8988T (cell line): Measurements from ENCODE around the gene HS3ST3A1.
"Not testable (repeated sequence)": the region's sequence is repeated elsewhere in the genome, so short reads cannot be mapped to it uniquely, and the experiment has no call there.

ENCODE experiments used
- DNase-seq: peaks from one replicate; pipeline ENCODE4 v3.0.0; 2011

The HS3ST3A1 gene

DNA sequence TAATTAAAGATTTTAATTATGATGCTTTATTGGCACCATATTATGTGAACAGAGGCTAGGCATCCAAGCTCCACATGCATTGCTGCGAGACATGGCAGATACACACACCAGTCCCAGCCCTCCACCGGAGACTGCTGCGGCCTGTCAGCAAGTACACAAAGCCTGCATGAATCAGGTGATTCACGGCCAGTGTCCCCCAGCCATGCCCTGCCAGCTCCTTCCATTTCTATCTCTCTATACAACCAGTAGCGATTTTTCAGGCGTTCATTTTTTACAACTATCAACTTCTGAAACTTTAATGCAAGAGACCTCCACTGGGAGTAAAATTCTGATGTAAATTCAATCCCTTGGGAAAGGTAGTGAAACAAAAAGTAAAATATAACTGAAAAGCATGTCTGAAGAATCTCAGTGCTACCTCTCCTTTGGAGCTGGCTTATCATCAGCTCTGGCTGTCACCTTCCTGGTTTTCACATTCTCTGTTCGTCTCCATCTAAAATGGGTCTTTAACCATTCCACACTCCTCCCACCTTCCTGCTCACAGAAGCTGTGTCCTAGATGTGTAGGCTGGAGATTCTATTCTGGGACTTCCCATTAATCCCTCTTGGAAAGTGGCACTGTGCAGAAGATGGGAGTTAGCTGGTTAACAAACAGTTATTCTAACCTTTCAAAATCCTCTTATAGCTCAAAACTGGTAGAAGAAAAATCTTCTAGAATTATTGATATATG lies 32.2 kb downstream of the HS3ST3A1 start:
- no peak for DNase-seq

DNA sequence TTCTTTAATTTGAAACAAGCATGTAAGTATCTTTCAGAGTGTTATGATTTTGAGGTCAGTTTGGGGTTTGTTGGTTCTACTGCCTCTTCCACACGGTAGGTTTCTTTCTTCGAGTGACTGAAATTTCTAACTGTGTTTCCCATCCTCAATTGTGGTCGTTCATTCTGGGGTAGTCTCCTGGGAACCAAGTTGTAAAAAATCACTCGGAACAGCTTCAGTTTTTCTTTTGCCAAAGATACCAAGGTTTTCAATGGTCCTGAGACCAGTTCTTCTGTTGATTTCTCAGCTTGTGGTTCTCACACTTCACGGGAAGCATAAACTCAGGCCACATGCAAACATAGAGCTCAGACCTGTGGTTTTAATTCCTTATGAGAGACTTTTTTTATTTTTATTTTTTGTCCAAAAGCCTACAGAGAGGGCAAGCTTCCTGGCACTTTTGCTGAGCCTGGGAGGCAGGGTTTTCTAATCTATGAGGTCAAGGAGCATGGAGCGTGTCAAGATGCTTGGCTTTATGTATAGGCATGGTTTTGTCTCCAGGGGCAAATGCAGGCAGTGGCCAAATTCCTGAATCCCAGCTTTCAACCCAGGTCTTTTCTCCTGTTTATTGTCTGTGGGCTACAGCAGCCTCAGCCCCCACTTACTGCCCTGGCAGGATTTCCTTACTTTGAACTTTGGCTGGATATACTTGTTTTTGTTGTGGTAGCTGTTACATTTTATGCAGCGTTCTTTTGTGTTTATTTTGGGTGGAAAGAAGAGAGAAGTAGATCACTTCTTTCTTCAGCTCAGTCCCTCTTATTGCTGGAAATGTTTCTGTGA lies 32.9 kb downstream of the HS3ST3A1 start:
- DNase-seq, result no peak

DNA sequence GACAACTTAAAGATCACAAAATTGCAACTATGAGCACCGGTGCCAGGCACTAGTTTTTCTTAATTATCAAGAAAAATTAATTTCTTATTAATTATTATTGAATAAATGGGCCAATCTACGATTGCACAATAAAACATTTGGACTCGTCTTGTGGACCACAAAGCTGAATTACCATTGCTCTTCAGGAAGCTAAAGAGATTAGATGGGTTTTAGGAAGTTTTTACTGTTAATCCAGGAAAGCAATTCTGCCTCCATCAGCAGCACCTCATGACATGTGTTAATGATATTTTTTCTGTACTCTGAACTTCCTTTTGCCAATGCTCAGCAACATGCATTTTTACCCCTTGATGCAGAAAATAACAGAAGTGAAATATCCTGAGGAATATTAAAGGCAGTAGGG lies 37.9 kb downstream of the HS3ST3A1 start:
- no peak for DNase-seq

DNA sequence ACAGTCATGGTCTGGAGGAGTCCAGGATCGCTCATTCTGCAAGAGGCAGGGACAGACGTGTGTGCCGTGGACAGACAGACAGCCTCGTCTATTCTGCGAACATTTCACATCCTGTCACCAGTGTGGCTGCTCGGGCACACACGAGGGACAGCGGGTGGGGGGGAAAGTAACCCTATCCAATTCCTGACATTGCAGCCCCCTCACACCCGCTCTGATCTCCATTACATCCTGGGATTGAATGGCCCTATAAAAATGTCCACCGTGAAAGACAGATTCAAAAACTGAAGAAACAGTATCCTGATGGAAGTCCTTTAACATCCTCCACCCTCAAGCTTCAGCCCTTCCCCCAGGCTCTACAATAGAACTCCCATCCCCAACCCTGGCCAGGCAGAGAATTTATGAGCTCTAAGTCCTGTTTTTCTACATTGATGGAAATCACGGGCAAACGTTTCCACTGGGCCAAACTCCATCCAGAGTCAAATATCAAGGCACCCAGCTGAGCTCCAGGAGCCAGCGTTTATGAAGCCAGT lies 39.4 kb downstream of the HS3ST3A1 start:
- no peak for DNase-seq

DNA sequence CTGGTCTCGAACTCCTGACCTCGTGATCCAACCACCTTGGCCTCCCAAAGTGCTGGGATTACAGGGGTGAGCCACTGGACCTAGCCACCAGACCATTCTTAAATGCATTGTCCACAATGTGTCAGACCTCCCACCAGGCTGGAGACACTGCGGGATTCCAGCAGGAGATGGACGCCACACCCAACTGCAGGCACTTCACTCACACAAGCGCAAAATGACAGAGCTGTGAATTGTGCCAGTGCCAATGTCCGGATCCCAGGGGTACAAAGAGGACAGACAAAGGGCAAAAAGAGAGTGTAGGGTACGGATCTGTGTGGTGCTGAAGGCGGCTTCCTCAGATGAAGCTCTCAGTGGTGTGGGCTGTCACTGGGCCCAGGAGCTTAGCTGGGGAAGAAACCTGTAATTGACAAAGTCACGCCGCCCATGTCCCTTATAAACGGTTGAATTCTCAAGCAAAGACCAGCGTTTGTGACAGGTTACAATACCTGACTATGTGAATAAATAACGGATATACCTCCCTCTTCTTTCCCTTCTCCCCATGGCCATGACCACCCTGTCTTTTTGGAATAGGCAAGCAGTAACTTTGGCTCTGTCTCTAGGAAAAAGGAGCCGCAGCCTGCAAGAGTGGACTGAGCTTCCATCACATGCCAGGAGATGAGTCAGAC lies 40.0 kb downstream of the HS3ST3A1 start:
- peak; percentile 30 for DNase-seq

DNA sequence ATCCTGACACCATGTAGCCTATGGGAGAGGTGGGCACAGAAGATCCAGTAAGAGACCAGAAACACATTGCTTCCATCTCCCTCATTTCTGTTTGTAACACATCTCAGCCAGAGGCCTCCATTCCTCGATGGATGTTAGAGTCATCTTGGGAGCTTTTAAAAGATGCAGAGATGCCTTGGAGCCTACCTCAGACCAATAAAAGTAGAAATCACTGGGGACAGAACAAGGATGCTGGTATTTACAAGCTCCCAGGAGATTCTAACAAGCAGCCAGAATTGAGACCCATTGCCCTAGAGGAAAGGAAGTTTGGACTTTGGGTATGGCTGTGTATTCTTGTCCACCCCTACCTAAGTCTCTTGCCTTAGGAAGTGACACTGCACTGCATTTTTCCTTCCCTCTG lies 40.8 kb downstream of the HS3ST3A1 start:
- no peak for DNase-seq

DNA sequence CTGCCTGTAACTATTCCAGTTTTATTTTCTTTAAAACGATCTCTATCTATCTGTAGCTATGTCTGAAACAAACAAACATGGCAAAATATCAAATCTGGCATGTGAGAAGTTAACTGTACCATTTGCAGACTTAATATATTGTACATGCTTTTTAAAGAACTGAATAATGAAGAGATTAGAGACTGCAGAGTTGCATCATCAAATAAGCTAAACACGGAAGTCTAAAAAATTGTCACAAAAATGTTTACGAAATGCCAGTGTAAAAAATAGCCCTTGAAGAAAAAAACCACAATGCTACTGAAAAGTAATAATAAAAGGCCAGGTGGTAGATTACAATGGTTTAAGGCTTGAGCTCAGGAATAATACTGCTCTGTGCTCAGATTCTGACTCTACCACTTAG lies 43.1 kb downstream of the HS3ST3A1 start:
- DNase-seq, result no peak

DNA sequence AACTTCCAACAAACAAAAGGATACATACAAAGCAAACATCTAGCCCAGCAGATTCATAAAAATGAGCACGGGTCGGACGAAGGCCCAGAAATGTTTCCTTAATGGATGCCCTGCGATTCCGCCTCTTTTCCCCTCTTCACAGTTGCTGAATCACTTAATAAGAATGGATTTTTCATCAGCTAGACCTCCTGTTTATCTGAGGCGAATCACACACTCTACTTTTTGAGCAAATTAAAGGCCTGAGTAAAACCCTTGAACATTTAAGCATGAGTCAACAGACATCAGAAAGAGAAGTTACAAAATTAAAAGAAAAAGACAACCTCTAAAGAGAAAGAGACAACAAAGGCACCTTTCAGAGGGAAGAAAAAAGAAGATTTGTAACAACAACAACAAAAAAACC lies 44.7 kb downstream of the HS3ST3A1 start:
- no peak for DNase-seq

DNA sequence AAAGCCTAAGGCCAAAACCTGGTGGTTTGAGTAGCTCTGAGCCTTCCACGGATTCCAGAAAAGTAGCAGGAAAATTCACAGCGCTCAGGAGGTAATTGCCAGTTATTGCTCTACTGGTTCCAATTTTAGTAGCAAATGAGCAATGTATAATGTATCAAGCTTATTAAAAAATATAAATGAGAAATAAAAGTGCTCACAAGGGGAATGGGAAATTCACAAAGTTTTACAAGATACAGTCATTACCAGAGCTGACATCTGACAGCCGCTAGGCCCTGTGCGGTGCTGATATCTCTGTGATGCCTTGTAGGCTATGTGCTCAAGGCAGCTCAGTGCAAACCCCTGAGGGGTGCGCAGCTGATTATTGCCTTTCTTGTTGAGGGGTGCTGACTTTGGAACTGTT lies 47.5 kb downstream of the HS3ST3A1 start:
- no peak for DNase-seq

DNA sequence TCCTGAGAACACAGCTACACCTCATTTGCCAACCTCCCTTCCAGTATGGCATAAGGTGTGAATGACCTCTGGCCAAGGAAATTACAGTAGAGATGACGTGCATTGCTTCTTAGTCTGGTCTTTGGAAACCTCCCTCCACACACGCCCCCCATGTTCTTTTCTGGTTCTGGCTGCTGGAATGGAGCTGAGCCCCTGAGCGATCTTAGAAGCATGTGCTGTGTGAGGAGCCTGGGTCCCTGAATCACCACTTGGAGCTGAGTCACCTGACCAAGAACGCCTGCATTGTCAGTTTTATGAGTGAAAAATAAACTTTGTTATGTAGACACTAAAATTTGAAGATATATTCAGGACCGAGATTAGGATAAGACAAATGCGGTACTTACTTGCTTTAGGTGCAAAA lies 51.4 kb downstream of the HS3ST3A1 start:
- no peak for DNase-seq

DNA sequence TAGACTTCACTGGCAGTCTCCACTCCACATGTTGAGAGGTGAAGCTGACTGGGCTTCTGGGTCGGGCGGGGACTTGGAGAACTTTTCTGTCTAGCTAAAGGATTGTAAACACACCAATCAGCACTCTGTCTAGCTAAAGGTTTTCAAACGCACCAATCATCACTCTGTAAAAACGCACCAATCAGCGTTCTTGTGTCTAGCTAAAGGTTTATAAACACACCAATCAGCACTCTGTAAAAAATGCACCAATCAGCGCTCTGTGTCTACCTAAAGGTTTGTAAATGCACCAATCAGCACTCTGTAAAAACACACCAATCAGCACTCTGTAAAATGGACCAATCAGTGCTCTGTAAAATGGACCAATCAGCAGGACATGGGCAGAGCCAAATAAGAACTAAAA lies 53.2 kb downstream of the HS3ST3A1 start:
- not testable (repeated sequence) for DNase-seq

DNA sequence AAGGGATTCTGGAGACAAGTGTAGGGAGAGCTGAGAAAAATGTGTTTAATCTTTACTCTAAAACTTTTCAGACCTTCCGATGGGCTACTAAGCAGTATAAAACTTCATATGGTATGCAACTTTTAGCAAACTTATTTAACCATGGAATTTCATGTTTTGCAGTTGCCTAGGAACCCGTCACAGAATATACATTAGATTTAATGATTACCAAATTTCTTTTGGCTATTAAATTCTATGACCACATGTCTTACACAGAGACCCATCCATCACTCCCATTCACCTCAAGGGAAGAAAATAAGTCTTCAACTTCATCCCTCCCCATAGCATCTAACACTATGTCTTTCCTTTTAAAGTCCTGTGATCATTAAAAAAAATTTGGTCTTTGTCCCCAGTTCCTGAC lies 54.9 kb downstream of the HS3ST3A1 start:
- no peak for DNase-seq

DNA sequence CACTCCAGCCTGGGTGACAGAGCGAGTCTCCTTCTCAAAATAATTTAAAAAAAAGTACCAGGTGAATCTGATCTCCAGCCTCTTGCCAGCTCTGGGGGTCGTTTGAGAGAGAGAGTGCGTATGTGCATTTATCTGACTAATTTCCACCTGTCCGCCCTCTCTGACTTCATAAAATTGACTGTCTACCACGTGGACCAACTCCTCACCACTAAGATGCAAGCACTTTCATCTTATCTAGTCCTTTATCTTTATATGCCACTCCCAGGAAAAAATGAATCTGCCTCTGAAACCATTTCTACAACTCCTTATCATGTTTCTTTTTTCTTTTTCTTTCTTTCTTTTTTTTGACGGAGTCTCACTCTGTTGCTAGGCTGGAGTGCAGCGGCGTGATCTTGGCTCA lies 55.8 kb downstream of the HS3ST3A1 start:
- DNase-seq, result no peak

DNA sequence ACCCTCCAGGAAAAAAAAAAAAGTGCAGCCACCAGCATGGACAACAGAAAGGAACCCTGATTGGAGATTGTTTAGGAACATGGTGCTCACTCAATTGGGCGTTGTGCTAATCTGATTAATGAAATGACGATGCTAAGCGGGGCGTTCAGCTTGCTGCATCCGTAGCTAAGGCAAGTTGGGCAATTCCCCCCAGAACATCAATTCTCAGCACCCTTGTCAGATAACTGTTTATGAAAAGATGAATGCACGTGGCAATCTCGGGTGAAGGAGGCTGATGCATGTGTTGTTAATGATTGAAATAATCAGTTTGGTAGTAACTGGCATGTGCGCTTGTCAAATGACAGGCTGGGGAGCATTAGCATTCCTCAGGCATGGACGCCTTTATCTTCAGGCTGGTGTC lies 57.0 kb downstream of the HS3ST3A1 start:
- DNase-seq, result no peak

DNA sequence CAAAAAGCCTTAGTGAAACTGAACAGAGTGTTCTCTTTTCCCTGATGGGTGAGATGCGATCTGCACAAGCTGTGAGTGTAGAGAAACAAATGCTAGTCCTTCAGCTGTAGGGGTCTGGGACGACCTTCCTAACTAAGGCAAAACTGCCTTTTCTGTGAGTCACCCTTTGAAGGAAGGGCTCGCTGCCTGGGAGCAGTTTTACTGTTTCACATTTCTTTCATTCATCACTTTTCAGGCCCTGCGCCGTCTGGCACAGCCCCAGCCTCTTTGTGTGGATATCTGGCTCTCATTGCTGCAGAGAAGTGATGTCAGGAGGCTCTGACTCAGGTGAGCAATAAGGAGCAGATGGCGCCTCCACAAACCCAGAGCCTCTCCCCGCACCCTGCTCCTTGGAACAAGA lies 57.4 kb downstream of the HS3ST3A1 start:
- DNase-seq, result no peak

DNA sequence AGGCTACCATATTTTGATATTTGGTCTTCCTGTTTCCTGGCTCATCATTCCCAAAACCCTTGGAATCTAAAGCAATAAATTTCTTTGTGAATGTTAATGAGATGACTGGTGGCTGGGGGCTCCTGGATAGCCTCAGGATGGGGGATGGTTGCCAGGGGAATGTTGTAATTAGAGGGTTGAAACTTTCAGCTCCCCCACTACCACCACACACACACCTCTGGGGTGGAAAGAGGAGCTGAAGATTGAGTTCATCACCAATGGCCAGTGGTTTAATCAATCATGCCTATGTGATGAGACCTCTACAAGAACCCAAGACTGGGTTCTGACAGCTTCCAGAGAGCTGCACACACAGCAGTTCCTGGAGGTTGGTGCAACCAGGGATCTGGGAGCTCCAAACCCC lies 59.1 kb downstream of the HS3ST3A1 start:
- DNase-seq, result no peak

DNA sequence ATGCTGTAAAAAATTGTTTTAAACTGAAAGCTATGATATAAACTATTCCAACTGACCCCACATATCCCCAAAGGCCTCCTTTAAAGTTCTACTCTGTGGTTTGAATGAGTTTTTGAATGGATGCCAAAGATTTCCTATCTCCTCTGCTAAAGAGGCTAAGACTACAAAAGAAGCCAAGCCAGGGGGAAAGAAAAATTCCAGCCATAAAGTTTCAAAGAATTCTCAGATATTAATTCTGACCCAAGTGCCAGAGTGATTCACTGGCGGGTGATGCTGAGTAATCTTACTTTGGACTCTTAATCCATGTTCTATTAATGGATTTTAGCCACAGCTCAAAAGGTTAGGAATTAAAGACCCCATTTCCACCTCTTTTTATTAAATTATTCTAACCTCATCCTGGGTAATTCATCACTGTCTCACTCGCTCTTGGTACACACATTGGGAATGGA lies 60.7 kb downstream of the HS3ST3A1 start:
- no peak for DNase-seq

DNA sequence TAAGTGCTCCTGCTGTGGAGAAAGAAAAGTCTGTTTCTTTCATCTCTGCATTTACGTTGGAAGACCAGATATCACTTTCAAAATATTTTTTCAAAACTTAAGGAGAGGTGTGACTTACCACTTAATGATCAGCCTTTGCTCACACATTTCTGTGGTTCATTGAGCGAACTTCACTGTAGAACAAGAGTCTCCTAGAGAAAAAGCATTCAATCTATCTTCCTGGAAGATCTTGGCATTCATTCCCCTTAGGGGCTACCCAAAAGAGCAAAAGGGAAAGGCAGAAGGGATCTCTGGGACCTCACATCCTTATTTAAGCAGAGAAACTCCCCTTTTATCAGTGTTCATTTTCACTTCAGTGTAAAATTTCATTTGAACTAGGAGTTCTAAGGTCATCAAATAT lies 61.2 kb downstream of the HS3ST3A1 start:
- DNase-seq, result no peak

DNA sequence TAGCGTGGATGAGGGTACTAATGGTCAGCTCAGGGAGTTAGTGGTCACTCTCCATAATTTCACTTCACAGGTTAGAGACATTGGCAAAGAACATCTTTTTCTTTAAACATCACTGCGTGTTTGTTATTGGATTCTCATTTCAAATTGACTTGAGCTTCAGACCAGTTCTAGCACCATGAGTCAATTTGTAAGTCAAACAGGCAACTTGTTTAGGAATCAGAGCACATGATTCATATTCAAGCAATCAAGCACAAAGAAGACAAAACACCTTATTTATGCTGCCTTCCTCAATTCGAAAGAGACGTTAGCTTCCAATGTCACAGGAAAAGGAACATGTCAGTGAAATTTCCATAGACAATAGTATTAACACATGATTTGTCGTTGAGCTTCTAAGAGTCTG lies 62.3 kb downstream of the HS3ST3A1 start:
- DNase-seq, result no peak

DNA sequence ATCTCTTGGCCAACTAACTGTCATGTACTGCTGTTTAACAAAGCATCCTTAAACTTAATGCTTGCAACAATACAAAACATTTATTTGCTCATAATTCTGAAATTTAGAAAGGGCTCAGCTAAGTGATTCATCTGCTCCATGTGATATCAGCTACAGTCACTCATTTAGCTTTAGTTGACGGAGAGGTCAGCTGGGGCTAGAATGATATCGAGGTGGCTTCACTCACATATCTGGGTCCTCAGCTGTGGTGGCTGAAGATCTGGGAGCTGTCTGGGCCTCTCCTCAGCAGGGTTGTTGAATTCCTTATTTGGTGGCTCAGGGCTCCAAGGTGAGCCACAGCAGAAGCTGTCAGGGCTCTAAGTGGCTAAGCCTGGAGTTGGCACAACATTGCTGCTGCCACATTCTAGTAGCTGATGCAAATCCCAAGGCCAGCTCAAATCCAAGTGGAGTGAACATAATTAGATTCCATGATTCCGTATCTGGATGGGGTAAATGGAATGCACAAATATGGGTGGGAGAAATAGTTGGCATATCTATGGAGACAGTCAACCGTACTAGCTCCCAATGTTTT lies 62.8 kb downstream of the HS3ST3A1 start:
- DNase-seq, result no peak

DNA sequence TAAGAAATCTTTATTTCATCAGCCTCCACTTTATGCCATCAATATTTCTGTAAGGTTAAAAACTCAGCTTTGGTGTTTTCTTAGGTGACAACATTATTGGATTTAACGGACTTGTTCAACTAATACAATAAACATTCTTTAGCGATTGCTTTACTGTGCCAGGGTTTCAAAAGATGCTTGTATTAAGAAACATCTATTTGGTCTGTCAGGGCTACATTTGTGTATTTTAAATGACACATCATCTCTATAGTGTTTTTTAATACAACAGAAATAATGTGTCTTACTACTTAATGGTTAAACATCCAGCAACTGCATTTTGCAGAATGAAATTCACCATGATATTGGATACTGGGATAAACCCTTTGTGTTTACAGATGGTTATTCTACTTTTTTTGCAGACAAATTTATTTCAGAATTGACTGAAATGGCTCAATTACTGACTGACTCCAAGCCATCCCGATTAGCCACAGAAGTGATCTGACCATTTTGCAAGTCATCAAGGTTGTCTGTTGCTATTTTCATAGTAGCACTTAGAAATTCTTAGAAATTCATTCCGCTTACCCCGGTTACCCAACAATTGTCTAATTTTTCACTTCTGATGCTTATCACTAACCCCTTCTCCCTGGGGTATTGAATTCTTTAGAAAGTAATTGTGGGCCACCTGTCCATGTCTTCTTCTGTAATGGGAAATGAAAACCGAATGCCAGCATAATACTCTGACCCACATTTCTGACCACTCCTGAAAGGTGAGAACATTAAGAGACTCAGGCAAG lies 63.7 kb downstream of the HS3ST3A1 start:
- no peak for DNase-seq

DNA sequence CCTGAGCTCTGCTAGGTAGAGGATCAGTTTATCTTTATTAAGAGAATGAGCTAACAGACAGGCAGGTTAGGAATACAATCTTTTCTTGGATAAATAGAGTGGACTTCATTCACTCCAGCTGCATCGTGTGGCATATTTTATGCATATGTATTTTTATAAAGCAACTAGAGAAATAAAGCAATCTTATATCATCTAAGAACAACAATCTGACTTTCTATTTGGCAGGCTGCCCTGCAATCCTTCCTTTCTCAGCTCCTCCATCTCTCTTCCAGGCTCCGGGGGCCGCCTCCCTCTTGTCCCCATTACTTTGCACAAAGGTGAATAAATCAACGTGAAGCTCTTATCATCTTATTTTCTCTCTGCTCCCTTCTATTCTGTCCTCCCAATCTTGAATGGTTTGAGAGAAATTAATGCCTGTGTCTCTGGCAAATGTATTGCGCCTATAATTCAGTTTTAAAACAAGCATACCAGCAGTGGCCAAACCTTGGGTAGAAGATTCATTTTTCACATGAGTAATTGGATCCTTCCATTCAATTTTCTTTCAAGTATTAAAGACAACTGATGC lies 64.5 kb downstream of the HS3ST3A1 start:
- DNase-seq, result no peak
